HepG2 (cell line): ENCODE measurements around the gene SLC25A43. TPM values are rescaled to one million over a fixed set of nuclear protein-coding genes. Genes with fewer than 3 reads are reported as not detected.

ENCODE experiments used
- ARID5B ChIP-seq: IDR thresholded peaks from 2 replicates; pipeline ENCODE4 v1.4.0; 2020; ENCODE audit warnings: mild to moderate bottlenecking, missing genetic modification reagents
- FOXJ3 ChIP-seq: sonication (generic); formaldehyde crosslinking; IDR thresholded peaks from 2 replicates; pipeline ENCODE4 v1.4.0; 2020; ENCODE audit warnings: missing genetic modification reagents, mild to moderate bottlenecking, borderline replicate concordance
- IRF9 ChIP-seq: sonication (generic); formaldehyde crosslinking; IDR thresholded peaks from 2 replicates; pipeline ENCODE4 v1.8.0; 2022; ENCODE audit warnings: missing genetic modification reagents, mild to moderate bottlenecking, borderline replicate concordance
- KLF12 ChIP-seq: sonication (generic); formaldehyde crosslinking; IDR thresholded peaks from 2 replicates; pipeline ENCODE4 v1.4.0; 2020; ENCODE audit warnings: missing genetic modification reagents, borderline replicate concordance
- MZF1 ChIP-seq: sonication (generic); formaldehyde crosslinking; IDR thresholded peaks from 2 replicates; pipeline ENCODE4 v1.8.1; 2023; ENCODE audit warnings: mild to moderate bottlenecking, missing genetic modification reagents, borderline replicate concordance
- RBFOX2 ChIP-seq: fragments of 200-400 bp; formaldehyde crosslinking; IDR thresholded peaks from 2 replicates; pipeline ENCODE4 v1.6.1; 2017; ENCODE audit warnings: low read depth, mild to moderate bottlenecking, low read length
- SYNCRIP ChIP-seq: fragments of 200-400 bp; formaldehyde crosslinking; IDR thresholded peaks from 2 replicates; pipeline ENCODE4 v1.6.1; 2018; ENCODE audit warnings: mild to moderate bottlenecking, low read depth, low read length; ENCODE audit not compliant: insufficient read depth
- TCF7L2 ChIP-seq: IDR thresholded peaks from 2 replicates; pipeline ENCODE4 v1.6.1; 2011; ENCODE audit warnings: mild to moderate bottlenecking, low read depth, low read length, moderate library complexity
- ZFP82 ChIP-seq: sonication (generic); formaldehyde crosslinking; IDR thresholded peaks from 2 replicates; pipeline ENCODE4 v1.5.1; 2020; ENCODE audit warnings: mild to moderate bottlenecking, missing genetic modification reagents, borderline replicate concordance
- ZMAT3 ChIP-seq: sonication (generic); formaldehyde crosslinking; conservative IDR thresholded peaks from 2 replicates; pipeline ENCODE4 v1.7.0; 2021; ENCODE audit warnings: missing genetic modification reagents
- ZNF121 ChIP-seq: sonication (generic); formaldehyde crosslinking; IDR thresholded peaks from 2 replicates; pipeline ENCODE4 v1.5.0; 2020; ENCODE audit warnings: mild to moderate bottlenecking, missing genetic modification reagents
- ZNF543 ChIP-seq: sonication (generic); formaldehyde crosslinking; IDR thresholded peaks from 2 replicates; pipeline ENCODE4 v1.4.0; 2020; ENCODE audit warnings: mild to moderate bottlenecking, missing genetic modification reagents
- ZNF574 ChIP-seq: sonication (generic); formaldehyde crosslinking; IDR thresholded peaks from 2 replicates; pipeline ENCODE4 v1.4.0; 2020; ENCODE audit warnings: missing genetic modification reagents
- ZNF629 ChIP-seq: sonication (generic); formaldehyde crosslinking; conservative IDR thresholded peaks from 2 replicates; pipeline ENCODE4 v1.5.0; 2020; ENCODE audit warnings: missing genetic modification reagents
- ZNF678 ChIP-seq: sonication (generic); formaldehyde crosslinking; IDR thresholded peaks from 2 replicates; pipeline ENCODE4 v1.4.0; 2020; ENCODE audit warnings: mild to moderate bottlenecking, missing genetic modification reagents
- ZNF691 ChIP-seq: sonication (generic); formaldehyde crosslinking; IDR thresholded peaks from 2 replicates; pipeline ENCODE4 v1.4.0; 2020; ENCODE audit warnings: missing genetic modification reagents, low read depth, mild to moderate bottlenecking, borderline replicate concordance
- polyA plus RNA-seq, 8 experiments: library from polyadenylated mRNA; depleted of rRNA in 3 of 8; stranded (reverse) in 7 of 8; unstranded in 1 of 8; fragments of >200 nt; fragmentation: Illumina TruSeq in 4 of 8; extraction: Trizol in 4 of 8; gene quantifications; 2 replicates each; pipeline versions ENCODE4 v1.2.1 to v1.2.3, GENCODE V29; 2011 to 2016; ENCODE audit warnings: low read depth in 4 of 8, missing spikeins in 1 of 8, mixed read lengths in 1 of 8; ENCODE audit not compliant: insufficient read depth in 1 of 8
- total RNA-seq, 5 experiments: library from RNA; depleted of rRNA; stranded (reverse); fragments of >200 nt; fragmentation: Illumina TruSeq; extraction: Trizol; gene quantifications; 2 replicates each; pipeline ENCODE4 v1.2.3, GENCODE V29; 2016; ENCODE audit warnings: low read depth in 1 of 5
- TF ChIP-seq, protein P1 (sequence below): sonication (generic); formaldehyde crosslinking; IDR thresholded peaks from 2 replicates; pipeline ENCODE4 v1.4.0; 2020; ENCODE audit warnings: missing genetic modification reagents

Gene SLC25A43
- total and polyA plus RNA-seq, 2 of the 13 experiments (the other 11 are each of a cell fraction or from before 2014, with no cell fraction given) = 5.8 to 13.2 TPM

GRCh38 chrX:119468551-119469312, 69.6 kb downstream of the SLC25A43 start (continued):
- TF ChIP-seq ARID5B (CRISPR knock-in tag) (0 out of 2 replicates have a peak, but pooled peaks have one; percentile 31), ZMAT3 (no peak), ZNF543 (CRISPR knock-in tag) (0 out of 2 replicates have a peak, but pooled peaks have one; percentile 51), RBFOX2 (peak; percentile 86), KLF12 (no peak), FOXJ3 (CRISPR knock-in tag) (no peak), ZNF121 (CRISPR knock-in tag) (no peak), TCF7L2 (no peak), ZNF678 (no peak), SYNCRIP (no peak), IRF9 (0 out of 2 replicates have a peak, but pooled peaks have one; percentile 25), ZNF691 (CRISPR knock-in tag) (no peak), ZNF574 (peak; percentile 64), MZF1 (CRISPR knock-in tag) (no peak), ZFP82 (no peak), ZNF629 (CRISPR knock-in tag) (0 out of 2 replicates have a peak, but pooled peaks have one; percentile 15)
- TF ChIP-seq, protein P1, sequence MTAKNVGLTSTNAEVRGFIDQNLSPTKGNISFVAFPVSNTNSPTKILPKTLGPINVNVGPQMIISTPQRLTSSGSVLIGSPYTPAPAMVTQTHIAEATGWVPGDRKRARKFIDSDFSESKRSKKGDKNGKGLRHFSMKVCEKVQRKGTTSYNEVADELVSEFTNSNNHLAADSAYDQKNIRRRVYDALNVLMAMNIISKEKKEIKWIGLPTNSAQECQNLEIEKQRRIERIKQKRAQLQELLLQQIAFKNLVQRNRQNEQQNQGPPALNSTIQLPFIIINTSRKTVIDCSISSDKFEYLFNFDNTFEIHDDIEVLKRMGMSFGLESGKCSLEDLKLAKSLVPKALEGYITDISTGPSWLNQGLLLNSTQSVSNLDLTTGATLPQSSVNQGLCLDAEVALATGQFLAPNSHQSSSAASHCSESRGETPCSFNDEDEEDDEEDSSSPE = peak; percentile 55; the same call in 1 of the 2 replicates
